DMS114 treated with DMSO at 0.1 percent for 48 hours (cell line): Measurements from ENCODE around the gene ILK.

Source experiments
- DNase-seq: peaks from one replicate; lab custom pipeline; 2025; ENCODE audit not compliant: unreplicated experiment; lab: John Stamatoyannopoulos, UW

The ILK gene

GRCh38 chr11:6604790-6605189 is 1.2 kb downstream of the ILK start:
- no peak for DNase-seq

DNA sequence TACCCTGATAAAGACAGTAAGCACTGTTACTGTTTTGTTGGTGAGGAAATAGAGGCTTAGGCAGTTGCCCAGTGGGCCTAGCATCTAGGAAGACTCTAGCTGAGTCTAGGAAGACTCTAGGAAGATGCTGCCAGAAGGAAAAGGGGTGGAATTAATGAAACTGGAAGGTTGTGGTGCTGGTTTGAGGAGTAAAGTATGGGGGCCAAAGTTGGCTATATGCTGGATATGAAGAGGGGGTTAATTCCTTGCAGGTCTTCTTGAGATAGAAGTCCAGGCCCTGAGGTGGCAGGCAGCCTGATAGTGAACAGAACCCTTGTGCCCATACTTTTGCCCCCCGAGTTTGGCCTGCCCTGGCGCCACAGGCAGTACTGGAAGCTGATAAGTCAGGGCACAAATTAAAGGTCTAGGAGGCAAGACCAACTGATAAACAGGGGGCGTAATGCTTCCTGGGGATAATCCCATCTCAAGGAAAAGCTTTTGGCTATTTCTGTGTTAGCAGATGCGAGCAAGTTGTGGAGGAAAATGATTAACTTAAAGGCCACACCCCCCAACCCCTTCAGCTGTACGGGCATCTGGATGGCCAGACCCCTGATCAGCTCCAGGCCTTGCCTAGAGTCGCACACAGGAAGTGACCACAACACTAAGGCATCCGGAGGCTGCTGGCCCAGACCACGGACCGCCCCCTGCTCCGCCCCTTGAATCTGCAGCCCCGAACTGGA is 3.1 kb downstream of the ILK start:
- DNase-seq, result peak; percentile 3

DNA sequence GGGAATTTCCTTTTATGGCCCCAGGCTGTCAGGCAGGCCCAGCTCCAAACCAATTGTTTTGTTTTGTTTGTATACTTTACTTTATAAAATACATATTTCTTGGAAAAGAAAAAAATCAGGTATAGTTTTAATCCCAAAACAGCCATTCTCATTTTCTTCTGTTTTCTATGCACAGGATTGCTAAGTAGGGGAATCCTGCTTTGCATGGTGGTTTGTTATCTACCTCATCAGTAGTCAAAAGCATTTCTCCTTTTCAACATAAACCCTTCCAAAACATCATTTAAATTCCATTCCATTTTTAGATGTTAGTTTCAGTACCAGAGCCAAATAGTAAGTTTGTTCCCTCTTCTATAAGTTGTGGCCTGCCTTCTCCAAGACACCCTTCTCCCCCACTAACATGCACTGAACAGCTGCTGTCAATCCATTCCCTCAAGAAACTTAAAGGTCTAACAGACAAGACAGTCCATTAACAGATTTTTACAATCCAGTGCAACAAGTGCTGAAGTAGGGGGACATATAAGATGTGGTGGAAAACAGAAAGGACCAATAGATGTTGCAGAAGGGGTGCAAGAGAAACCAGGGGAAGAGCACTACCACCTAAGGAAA is 3.7 kb downstream of the ILK start:
- DNase-seq, result no peak

DNA sequence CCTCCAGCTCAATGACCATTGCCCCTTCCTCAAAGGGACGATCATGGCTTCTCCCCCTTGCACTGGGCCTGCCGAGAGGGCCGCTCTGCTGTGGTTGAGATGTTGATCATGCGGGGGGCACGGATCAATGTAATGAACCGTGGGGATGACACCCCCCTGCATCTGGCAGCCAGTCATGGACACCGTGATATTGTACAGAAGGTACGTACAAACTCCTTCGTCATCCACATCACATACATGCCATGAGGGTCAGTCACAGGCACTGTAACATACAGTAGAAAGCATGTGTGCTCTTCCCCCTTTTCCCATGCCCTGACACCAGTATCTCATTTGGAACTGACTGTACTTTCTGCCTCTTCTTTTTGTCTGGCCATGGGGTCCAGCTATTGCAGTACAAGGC is 4.4 kb downstream of the ILK start:
- no peak for DNase-seq

GRCh38 chr11:6608726-6609501 is 5.3 kb downstream of the ILK start:
- DNase-seq, result no peak

- DNase-seq, result no peak
Measured at GRCh38 chr11:6609502-6610015, 6.0 kb downstream of the ILK start.

DNA sequence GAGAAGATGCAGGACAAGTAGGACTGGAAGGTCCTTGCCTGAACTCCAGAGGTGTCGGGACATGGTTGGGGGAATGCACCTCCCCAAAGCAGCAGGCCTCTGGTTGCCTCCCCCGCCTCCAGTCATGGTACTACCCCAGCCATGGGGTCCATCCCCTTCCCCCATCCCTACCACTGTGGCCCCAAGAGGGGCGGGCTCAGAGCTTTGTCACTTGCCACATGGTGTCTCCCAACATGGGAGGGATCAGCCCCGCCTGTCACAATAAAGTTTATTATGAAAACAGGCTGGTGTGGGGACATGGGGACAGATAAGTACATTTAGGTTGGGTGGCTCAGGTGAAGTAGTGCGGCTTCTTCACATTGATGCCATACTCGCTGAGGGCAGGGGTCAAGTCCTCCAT is 7.0 kb downstream of the ILK start:
- no peak for DNase-seq

- DNase-seq, result no peak
Measured at GRCh38 chr11:6611092-6611962, 7.8 kb downstream of the ILK start.

GRCh38 chr11:6611963-6612212 is 8.3 kb downstream of the ILK start:
- DNase-seq, result no peak

DNA sequence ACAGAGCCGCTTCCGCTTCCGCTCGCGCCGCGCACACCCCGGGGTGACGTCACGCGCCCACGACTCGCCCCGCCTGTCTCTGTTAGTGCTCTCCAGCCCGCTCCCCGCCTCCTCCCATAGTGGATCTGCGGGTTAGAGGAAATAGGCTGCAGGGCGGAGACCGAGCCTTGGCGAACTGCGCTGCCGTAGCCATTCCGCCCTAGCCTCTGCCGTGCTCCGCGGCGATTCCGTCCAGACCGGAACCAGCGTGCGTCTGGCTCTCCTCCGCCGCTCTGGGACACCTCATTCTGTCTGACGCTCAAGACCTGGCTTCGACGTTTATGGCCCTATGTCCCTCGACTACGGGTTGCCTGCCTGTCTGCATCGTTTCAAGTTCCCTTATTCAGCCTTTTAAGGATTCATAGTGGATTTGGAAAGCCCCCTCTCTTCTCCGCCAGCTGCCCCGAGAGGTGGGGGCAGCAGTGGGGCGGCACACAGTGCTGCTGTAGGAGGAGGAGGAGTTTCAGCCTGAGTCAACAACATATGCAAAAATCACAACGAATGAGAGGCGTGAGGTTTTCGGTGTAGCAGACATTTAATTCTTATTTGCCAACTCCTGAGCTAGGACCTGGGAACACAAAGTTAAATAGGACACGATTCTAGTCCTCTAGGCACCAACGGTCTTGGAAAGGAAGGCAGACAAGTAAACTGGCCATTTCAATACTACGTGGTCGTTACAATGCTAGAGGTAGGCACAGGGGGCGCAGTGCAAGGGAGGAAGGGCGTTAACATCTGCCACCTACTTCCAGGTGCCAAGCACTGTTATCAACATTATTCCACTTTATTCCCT is 8.9 kb downstream of the ILK start, which contains the start of gene TAF10:
TSS of gene TAF10 (minus strand) at position 4 of the 829 bp plus-strand sequence. CDS start 27 bp downstream, outside the sequence.
- DNase-seq, result peak; percentile 56

- no peak for DNase-seq
Measured at GRCh38 chr11:6613496-6613895, 9.9 kb downstream of the ILK start.

DNA sequence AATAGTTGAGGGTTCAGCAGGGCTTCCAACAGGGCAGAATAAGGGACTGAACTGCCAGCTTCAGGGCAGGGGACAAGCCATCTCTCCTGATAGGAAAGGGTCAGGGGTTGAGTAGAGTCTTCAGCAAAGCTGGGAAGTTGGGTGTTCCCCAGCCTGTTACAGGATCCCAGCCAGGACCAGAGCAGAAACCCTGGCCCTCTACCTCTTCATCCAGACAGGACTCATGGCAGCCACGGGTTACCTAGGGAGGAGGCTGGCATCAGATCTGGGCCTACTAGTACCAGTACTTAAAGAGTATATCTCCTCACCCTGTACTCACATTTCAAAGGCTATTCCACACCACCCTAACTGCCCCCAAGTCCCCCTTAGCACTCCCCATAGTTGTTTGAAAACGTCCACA is 10.9 kb downstream of the ILK start:
- DNase-seq, result no peak

GRCh38 chr11:6615046-6615445 is 11.5 kb downstream of the ILK start:
- no peak for DNase-seq

- no peak for DNase-seq
Measured at GRCh38 chr11:6615882-6616585, 12.5 kb downstream of the ILK start.

- no peak for DNase-seq
Measured at GRCh38 chr11:6616596-6617250, 13.1 kb downstream of the ILK start.

DNA sequence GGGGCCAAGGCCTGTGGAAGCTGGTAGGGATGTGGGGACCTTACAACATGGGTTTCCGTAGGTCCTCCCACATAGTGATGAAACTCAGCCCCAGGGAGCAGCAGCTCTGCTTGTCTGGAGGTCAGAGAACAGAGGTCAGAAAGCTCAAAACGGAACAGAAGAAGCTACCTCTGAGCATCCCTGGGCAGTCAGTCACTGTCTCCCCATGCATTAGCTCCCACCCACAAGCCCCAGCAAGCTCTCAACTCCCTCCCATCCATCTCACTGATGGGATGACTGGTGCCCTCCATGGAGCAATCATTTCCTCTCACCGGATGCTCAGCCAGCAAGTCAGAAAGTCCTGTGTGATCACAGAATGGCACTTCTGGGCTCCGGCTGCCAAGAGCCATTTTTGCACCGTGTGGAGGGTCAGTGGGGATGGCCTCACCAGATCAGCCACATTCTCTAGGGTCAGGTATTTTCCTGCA is 13.8 kb downstream of the ILK start:
- DNase-seq, result no peak

GRCh38 chr11:6618117-6619003 is 14.8 kb downstream of the ILK start:
- no peak for DNase-seq
